ENCODE data around the gene LPP.

LPP gene

DNA sequence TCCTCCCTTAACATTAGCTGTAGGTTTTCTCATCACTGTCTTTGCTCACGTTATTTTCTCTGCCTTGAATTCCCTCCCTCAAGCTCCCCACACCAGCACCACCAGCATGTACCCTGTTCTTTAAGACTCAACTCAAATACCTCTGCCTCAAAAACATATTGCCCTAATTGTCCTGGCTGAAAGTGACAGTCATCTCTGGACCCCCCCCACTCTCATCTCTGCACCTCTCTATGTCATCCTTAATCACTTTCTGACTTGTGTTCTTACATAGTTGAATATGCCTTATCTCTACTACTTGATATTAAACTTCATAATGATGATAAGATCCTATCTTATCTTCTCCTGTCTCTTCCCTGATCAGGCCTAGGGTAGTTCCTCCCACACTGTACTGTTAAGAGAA lies 672.6 kb downstream of the LPP start:
- no peak for TF ChIP-seq GATA2 (IDR thresholded peaks at IDR 0.05; ENCODE audit: low read depth, low read length)
- TF ChIP-seq GATA3 (IDR thresholded peaks at IDR 0.05; ENCODE audit: low read depth, low read length) = no peak

DNA sequence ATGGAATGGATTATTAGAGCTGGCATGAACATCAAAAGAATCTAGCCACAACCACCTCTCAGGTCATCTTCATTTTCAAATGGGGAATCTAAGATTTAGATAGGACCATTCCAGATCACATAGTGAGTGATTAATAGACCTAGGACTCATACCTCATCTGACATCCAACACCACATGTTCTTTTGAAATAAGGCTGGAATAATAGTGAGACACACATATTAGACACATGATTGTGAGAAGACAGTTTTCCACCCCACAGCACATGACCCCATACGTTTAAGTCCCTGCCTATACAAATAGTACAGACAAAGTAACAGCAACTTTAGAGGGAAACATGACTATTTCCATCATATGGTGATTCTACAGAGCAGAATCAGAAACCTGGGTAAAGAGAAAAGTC lies 673.1 kb downstream of the LPP start:
- TF ChIP-seq GATA2 (IDR thresholded peaks at IDR 0.05; ENCODE audit: low read depth, low read length) (no peak), GATA3 (IDR thresholded peaks at IDR 0.05; ENCODE audit: low read depth, low read length) (no peak)

- no peak for TF ChIP-seq GATA3 (IDR thresholded peaks at IDR 0.05; ENCODE audit: low read depth, low read length)
- TF ChIP-seq GATA2 (IDR thresholded peaks at IDR 0.05; ENCODE audit: low read depth, low read length) = no peak
Observed at GRCh38 chr3:188827576-188827975, 673.6 kb downstream of the LPP start.

GRCh38 chr3:188829130-188829529 lies 675.2 kb downstream of the LPP start:
- TF ChIP-seq GATA3 (IDR thresholded peaks at IDR 0.05; ENCODE audit: low read depth, low read length) = no peak

- TF ChIP-seq GATA2 (IDR thresholded peaks at IDR 0.05; ENCODE audit: low read depth, low read length) (no peak), GATA3 (IDR thresholded peaks at IDR 0.05; ENCODE audit: low read depth, low read length) (no peak)
Observed at GRCh38 chr3:188829576-188829975, 675.6 kb downstream of the LPP start.

DNA sequence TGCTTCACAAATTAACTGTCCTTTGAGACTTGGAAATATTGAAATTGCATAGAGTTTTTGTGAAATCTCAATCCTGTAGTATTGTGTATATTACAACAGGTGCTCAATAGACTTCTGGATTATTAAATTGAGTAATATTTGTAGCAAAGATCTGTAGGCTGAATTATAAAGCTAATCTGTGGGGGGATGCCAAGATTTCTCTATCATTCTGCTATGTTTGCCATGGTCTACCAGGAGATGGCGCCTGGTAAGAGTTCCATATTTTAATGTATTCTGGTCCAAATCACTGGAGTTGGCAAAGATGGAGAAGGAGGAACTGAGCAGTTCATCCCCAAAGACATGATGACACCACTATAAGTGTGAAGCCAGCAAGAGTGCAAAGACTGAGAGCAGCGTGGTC lies 676.9 kb downstream of the LPP start:
- TF ChIP-seq GATA3 (IDR thresholded peaks at IDR 0.05; ENCODE audit: low read depth, low read length) (no peak), GATA2 (IDR thresholded peaks at IDR 0.05; ENCODE audit: low read depth, low read length) (no peak)

DNA sequence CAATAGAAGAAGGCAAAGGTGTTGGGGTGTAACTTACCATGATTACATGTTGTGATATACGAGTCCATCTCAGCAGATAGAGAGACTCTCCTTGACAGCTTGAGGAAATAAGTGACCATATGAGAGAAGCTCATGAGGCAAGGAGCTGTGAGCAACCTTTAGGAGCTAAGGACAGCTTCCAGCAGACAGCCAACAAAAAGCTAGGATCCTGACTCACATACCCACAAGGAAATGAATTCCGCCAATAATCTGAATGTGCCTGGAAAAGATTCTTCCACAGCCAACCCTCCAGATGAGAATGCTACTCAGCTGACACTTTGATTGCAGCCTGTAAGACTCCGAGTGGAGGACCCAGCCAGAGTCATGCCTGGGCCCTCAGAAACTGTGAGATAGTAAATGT lies 678.2 kb downstream of the LPP start:
- TF ChIP-seq GATA2 (IDR thresholded peaks at IDR 0.05; ENCODE audit: low read depth, low read length) (no peak), GATA3 (IDR thresholded peaks at IDR 0.05; ENCODE audit: low read depth, low read length) (no peak)

DNA sequence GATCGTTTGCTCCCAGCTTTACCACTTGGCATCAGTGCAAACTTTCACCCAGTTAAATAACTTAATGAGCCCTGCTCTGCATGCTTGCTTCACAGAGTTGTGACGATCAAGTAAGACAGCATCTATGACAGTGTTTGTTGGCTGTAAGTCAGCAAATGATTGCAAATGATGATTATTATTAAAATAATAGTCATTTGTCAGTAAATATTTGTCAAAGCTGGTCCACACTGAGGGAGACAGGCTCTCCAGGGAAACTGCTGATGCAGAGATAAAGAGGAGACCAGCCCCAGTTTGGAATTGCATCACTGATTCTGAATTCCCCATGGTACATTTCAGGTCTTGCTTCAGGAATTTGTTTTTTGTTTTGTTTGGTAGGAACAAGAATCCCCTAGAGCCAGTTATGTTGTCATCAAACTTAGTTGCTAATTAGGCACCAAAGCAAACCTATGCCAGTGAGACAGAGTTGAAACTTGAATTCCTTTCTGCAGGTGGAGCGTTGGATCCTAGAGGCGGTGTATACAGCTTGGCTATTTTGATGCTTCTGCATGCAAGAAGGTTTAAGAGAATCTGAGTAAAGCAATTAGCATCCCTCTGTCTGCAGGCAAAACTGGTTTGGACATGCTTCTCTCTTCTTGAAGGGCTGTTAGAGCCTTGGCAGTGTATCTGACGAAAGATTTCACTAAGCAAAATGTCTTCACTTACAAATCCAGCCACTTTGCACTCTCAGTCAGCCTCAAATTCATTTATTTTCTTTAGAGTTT lies 679.2 kb downstream of the LPP start:
- TF ChIP-seq GATA2 (IDR thresholded peaks at IDR 0.05; ENCODE audit: low read depth, low read length) = no peak
- no peak for TF ChIP-seq GATA3 (IDR thresholded peaks at IDR 0.05; ENCODE audit: low read depth, low read length)

DNA sequence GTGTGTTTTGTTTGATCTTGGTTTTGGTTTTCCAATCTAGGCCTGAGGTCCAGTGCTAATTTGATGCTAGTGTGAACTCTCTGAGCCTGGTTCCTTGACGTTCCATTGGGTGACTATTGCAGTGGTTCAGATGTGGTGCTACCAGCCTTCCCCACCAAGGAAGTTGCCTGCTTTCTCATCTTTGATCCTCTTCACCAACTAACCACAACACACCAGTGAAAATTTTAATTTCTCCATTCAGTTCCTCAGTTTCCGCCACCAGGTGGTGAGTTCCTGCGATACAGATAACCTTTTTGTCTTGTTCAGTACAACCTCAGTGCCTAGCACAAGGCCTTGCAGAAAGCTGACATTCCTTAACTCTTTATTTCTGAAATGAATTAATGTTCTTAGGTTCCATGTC lies 680.4 kb downstream of the LPP start:
- TF ChIP-seq GATA2 (IDR thresholded peaks at IDR 0.05; ENCODE audit: low read depth, low read length) (no peak), GATA3 (IDR thresholded peaks at IDR 0.05; ENCODE audit: low read depth, low read length) (no peak)

- TF ChIP-seq GATA2 (IDR thresholded peaks at IDR 0.05; ENCODE audit: low read depth, low read length) (no peak), GATA3 (IDR thresholded peaks at IDR 0.05; ENCODE audit: low read depth, low read length) (no peak)
Observed at GRCh38 chr3:188839187-188839695, 685.3 kb downstream of the LPP start.

DNA sequence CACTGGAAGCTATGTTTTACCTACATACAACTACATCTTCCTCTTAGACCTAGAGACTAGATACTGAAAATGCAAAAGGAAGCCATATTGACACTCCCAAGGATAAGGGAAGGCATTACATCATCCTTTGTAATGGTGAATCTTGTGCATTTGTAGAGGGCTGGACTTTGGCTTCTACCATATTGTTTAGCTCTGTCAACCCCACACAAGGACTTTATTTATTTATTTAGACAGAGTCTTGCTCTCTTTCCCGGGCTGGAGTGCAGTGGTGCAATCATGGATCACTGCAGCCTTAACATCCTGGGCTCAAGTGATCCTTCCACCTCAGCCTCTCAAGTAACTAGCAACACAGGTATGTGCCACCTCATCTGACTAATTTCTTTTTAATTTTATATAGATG lies 686.3 kb downstream of the LPP start:
- TF ChIP-seq GATA3 (IDR thresholded peaks at IDR 0.05; ENCODE audit: low read depth, low read length) (no peak), GATA2 (IDR thresholded peaks at IDR 0.05; ENCODE audit: low read depth, low read length) (no peak)

DNA sequence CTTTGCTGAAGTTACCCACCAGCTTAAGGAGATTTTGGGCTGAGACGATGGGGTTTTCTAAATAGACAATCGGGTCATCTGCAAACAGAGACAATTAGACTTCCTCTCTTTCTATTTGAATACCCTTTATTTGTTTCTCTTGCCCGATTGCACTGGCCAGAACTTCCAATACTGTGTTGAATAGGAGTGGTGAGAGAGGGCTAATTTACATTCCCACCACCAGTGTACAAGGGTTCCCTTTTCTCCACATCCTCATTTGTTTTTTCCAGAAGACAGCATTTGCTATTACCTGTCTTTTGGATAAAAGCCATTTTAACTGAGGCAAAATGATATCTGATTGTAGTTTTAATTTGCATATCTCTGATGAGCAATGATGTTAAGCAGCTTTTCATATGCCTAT lies 687.9 kb downstream of the LPP start:
- TF ChIP-seq GATA2 (IDR thresholded peaks at IDR 0.05; ENCODE audit: low read depth, low read length) (no peak), GATA3 (IDR thresholded peaks at IDR 0.05; ENCODE audit: low read depth, low read length) (no peak)

DNA sequence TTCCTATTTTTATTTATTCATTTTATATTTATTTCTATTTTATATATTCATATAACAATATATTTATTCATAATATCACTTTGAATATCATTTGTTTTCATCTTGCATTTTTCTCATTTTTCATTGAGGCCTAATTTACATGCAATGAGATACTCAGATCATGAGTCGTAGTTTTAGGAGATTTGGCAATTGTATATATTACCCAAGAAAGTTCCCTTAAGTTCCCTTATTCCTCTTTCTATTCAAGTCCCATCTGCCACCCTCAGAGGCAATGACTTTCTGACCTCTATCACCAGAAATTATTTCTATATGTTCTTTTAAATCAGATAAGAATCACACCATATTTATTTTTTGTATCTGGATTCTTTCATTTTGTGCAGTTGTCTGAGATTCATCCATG lies 688.7 kb downstream of the LPP start:
- TF ChIP-seq GATA3 (IDR thresholded peaks at IDR 0.05; ENCODE audit: low read depth, low read length) = no peak
- no peak for TF ChIP-seq GATA2 (IDR thresholded peaks at IDR 0.05; ENCODE audit: low read depth, low read length)

DNA sequence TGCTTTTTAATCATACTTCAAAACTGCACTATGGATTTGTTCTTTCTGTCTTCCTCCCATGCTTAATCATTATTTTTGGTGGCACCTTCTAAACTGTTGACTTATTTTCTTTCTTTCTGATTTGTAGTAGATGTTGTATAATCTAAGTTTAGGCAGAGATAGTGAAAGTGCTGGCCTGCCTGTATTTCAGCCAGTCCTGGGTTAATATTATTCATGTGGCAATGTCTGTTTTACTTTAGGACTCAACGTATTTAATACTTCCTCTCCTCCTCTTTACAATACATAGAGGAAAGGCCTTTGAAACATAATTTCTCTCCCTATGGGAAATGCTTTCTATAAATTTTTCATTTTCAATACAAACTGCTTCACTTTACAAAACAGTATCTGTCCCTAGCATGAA lies 690.1 kb downstream of the LPP start:
- TF ChIP-seq GATA3 (IDR thresholded peaks at IDR 0.05; ENCODE audit: low read depth, low read length) (no peak), GATA2 (IDR thresholded peaks at IDR 0.05; ENCODE audit: low read depth, low read length) (no peak)

- TF ChIP-seq GATA2 (IDR thresholded peaks at IDR 0.05; ENCODE audit: low read depth, low read length) (no peak), GATA3 (IDR thresholded peaks at IDR 0.05; ENCODE audit: low read depth, low read length) (no peak)
Observed at GRCh38 chr3:188845514-188845913, 691.6 kb downstream of the LPP start.

- no peak for TF ChIP-seq GATA2 (IDR thresholded peaks at IDR 0.05; ENCODE audit: low read depth, low read length)
- no peak for TF ChIP-seq GATA3 (IDR thresholded peaks at IDR 0.05; ENCODE audit: low read depth, low read length)
Observed at GRCh38 chr3:188848947-188849346, 695.0 kb downstream of the LPP start.

All from SH-SY5Y (cell line).